ENCODE data around the gene MAGI2. TPM values are rescaled to one million over a fixed set of nuclear protein-coding genes. Genes with fewer than 3 reads are reported as not detected.

The MAGI2 gene
- total and polyA plus RNA-seq, 2 donors from 2014 or later, result 4.4 to 9.0 TPM

- FAIRE-seq, result no peak
- no peak for TF ChIP-seq CTCF (IDR thresholded peaks at IDR 0.05; ENCODE audit: borderline replicate concordance, extremely low read depth, insufficient read depth)
- DNase-seq, result no peak
These were observed 1437.8 kb downstream of the MAGI2 start for GRCh38 chr7:78015574-78016260.

GRCh38 chr7:78014401-78014800, 1439.1 kb downstream of the MAGI2 start:
- Histone ChIP-seq H3K36me3 (ENCODE audit: control insufficient read depth in 2 of 3, insufficient read depth in 3 of 3, low read length in 3 of 3) (no peaks in the 10 kb centered on the region), H3K27me3 (ENCODE audit: control insufficient read depth, insufficient read depth, low read length) (no peaks in the 10 kb centered on the region), H3K9me3 (ENCODE audit: control insufficient read depth in 2 of 3, insufficient read depth in 1 of 3, low read length in 3 of 3) (no peaks in the 10 kb centered on the region), H3K4me1 (ENCODE audit: control insufficient read depth in 2 of 3, insufficient read depth in 2 of 3, low read depth in 1 of 3, low read length in 3 of 3) (peaks cover 0 to 11% (median 3%) of the 10 kb centered on the region in 3 donors), H3K27ac (ENCODE audit: low read depth in 2 of 2, low read length in 2 of 2) (no peak overlapping the region), H3K9ac (ENCODE audit: low read length in 3 of 3) (no peak overlapping the region), H3K4me3 (ENCODE audit: low read length in 3 of 3) (no peak overlapping the region)
- FAIRE-seq, result no peak
- intact Hi-C loops (cut with DNase I), result no loop called here
- TF ChIP-seq CTCF (IDR thresholded peaks at IDR 0.05; ENCODE audit: borderline replicate concordance, extremely low read depth, insufficient read depth), result no peak
- DNase-seq, result no peak

More at GRCh38 chr7:78015574-78016260, 1437.8 kb downstream of the MAGI2 start:
- H3K27ac ChIP-seq (ENCODE audit: low read depth in 2 of 2, low read length in 2 of 2), result no peak overlapping the region
- no peak overlapping the region for H3K4me3 ChIP-seq (ENCODE audit: low read length in 3 of 3)
- no peaks in the 10 kb centered on the region for H3K36me3 ChIP-seq (ENCODE audit: control insufficient read depth in 2 of 3, insufficient read depth in 3 of 3, low read length in 3 of 3)
- no peaks in the 10 kb centered on the region for H3K27me3 ChIP-seq (ENCODE audit: control insufficient read depth, insufficient read depth, low read length)
- no peaks in the 10 kb centered on the region for H3K9me3 ChIP-seq (ENCODE audit: control insufficient read depth in 2 of 3, insufficient read depth in 1 of 3, low read length in 3 of 3)
- H3K4me1 ChIP-seq (ENCODE audit: control insufficient read depth in 2 of 3, insufficient read depth in 2 of 3, low read depth in 1 of 3, low read length in 3 of 3), result peaks cover 0 to 11% (median 3%) of the 10 kb centered on the region in 3 donors
- no peak overlapping the region for H3K9ac ChIP-seq (ENCODE audit: low read length in 3 of 3)
- intact Hi-C loops (cut with DNase I), result no loop called here

GRCh38 chr7:78013386-78013785, 1440.1 kb downstream of the MAGI2 start:
- Histone ChIP-seq H3K4me3 (ENCODE audit: low read length in 3 of 3) (no peak overlapping the region), H3K9ac (ENCODE audit: low read length in 3 of 3) (no peak overlapping the region), H3K27ac (ENCODE audit: low read depth in 2 of 2, low read length in 2 of 2) (no peak overlapping the region), H3K36me3 (ENCODE audit: control insufficient read depth in 2 of 3, insufficient read depth in 3 of 3, low read length in 3 of 3) (no peaks in the 10 kb centered on the region), H3K9me3 (ENCODE audit: control insufficient read depth in 2 of 3, insufficient read depth in 1 of 3, low read length in 3 of 3) (no peaks in the 10 kb centered on the region), H3K27me3 (ENCODE audit: control insufficient read depth, insufficient read depth, low read length) (no peaks in the 10 kb centered on the region), H3K4me1 (ENCODE audit: control insufficient read depth in 2 of 3, insufficient read depth in 2 of 3, low read depth in 1 of 3, low read length in 3 of 3) (peaks cover 0 to 6% (median 3%) of the 10 kb centered on the region in 3 donors)
- DNase-seq (no peak), FAIRE-seq (no peak)
- intact Hi-C loops (cut with DNase I), result no loop called here
- no peak for TF ChIP-seq CTCF (IDR thresholded peaks at IDR 0.05; ENCODE audit: borderline replicate concordance, extremely low read depth, insufficient read depth)
